IMR-90 (cell line): Measurements from ENCODE around the gene S100B. TPM values are rescaled to one million over a fixed set of nuclear protein-coding genes. Genes with fewer than 3 reads are reported as not detected.

ENCODE experiments used
- ATAC-seq: fragments of 200-7000 bp; cut with Tn5 transposase; 2 replicates; pipeline ENCODE4 v1.9.1; 2020; ENCODE audit warnings: low read depth, mild to moderate bottlenecking, moderate library complexity
- BruUV-seq: library from RNA; stranded (reverse); fragments of 400-500 nt; replicated peaks from 2 replicates; lab custom pipeline; 2021; lab: Mats Ljungman, UMichigan
- CTCF ChIA-PET: fragments of 300-600 bp; formaldehyde crosslinking; extraction: SDS; loops from one replicate; lab custom pipeline; 2021; ENCODE audit warnings: antibody characterized with exemption; lab: Yijun Ruan, JAX
- POLR2A ChIA-PET: fragments of 300-600 bp; sonication (Branson Sonifier 250); formaldehyde crosslinking; loops from one replicate; lab custom pipeline; 2022; ENCODE audit warnings: antibody characterized with exemption; ENCODE audit not compliant: unreplicated experiment; lab: Charles Lee
- DNase-seq: peaks from one replicate; pipeline ENCODE4 v3.0.0; 2013
- H2AFZ ChIP-seq: replicated peaks from 2 replicates; pipeline ENCODE3; 2013; ENCODE audit warnings: low read length, mild to moderate bottlenecking; ENCODE audit not compliant: poor library complexity
- H2AK5ac ChIP-seq: 2 replicates; pipeline ENCODE4 v1.6.1; 2013; ENCODE audit warnings: low read depth, low read length, inconsistent platforms
- H2AK9ac ChIP-seq: replicated peaks from 2 replicates; pipeline ENCODE3; 2013; ENCODE audit warnings: mild to moderate bottlenecking, low read depth, low read length, moderate library complexity; ENCODE audit not compliant: poor library complexity
- H2BK120ac ChIP-seq: 2 replicates; pipeline ENCODE4 v1.6.1; 2013; ENCODE audit warnings: low read depth, low read length, inconsistent platforms
- H2BK15ac ChIP-seq: 3 replicates; pipeline ENCODE4 v1.6.1; 2013; ENCODE audit warnings: low read depth, low read length, inconsistent platforms
- H2BK20ac ChIP-seq: 2 replicates; pipeline ENCODE4 v1.6.1; 2013; ENCODE audit warnings: low read depth, mild to moderate bottlenecking, inconsistent platforms, low read length, moderate library complexity
- H2BK5ac ChIP-seq: 2 replicates; pipeline ENCODE4 v1.6.1; 2013; ENCODE audit warnings: mild to moderate bottlenecking, low read depth, low read length, inconsistent platforms; ENCODE audit not compliant: poor library complexity, severe bottlenecking
- H3K14ac ChIP-seq: replicated peaks from 2 replicates; pipeline ENCODE4 v1.6.1; 2013; ENCODE audit warnings: low read depth, low read length, inconsistent platforms
- H3K18ac ChIP-seq: 2 replicates; pipeline ENCODE4 v1.6.1; 2013; ENCODE audit warnings: low read depth, low read length, control low read depth
- H3K23ac ChIP-seq: 2 replicates; pipeline ENCODE4 v1.6.1; 2013; ENCODE audit warnings: low read depth, low read length, inconsistent platforms
- H3K27ac ChIP-seq: 2 replicates; pipeline ENCODE4 v1.5.1; 2013; ENCODE audit warnings: mild to moderate bottlenecking, control low read depth, low read length; ENCODE audit not compliant: insufficient read depth
- H3K27me3 ChIP-seq: 2 replicates; pipeline ENCODE4 v1.6.1; 2013; ENCODE audit warnings: low read length; ENCODE audit not compliant: control insufficient read depth, insufficient read depth
- H3K36me3 ChIP-seq: 2 replicates; pipeline ENCODE4 v1.6.1; 2013; ENCODE audit warnings: low read length, mixed read lengths; ENCODE audit not compliant: control insufficient read depth, insufficient read depth
- H3K4ac ChIP-seq: 2 replicates; pipeline ENCODE4 v1.6.1; 2013; ENCODE audit warnings: low read depth, low read length, inconsistent platforms
- H3K4me1 ChIP-seq: 2 replicates; pipeline ENCODE4 v1.6.1; 2013; ENCODE audit warnings: low read length, mixed read lengths; ENCODE audit not compliant: control insufficient read depth, insufficient read depth
- H3K4me2 ChIP-seq: 2 replicates; pipeline ENCODE4 v1.6.1; 2013; ENCODE audit warnings: low read depth, mild to moderate bottlenecking, control low read depth, low read length, moderate library complexity
- H3K4me3 ChIP-seq: 2 replicates; pipeline ENCODE4 v1.5.1; 2013; ENCODE audit warnings: low read depth, mild to moderate bottlenecking, control low read depth, low read length, moderate library complexity; ENCODE audit not compliant: insufficient read depth
- H3K56ac ChIP-seq: 2 replicates; pipeline ENCODE4 v1.6.1; 2013; ENCODE audit warnings: low read length, inconsistent platforms; ENCODE audit not compliant: insufficient read depth; ENCODE audit errors: extremely low read depth
- H3K79me1 ChIP-seq, 2 experiments: 2 replicates each; pipeline ENCODE4 v1.6.1; 2013; ENCODE audit warnings: low read length in 2 of 2, inconsistent platforms in 1 of 2, low read depth in 1 of 2
- H3K9ac ChIP-seq: 2 replicates; pipeline ENCODE4 v1.6.1; 2013; ENCODE audit warnings: low read depth, low read length, control low read depth
- H3K9me1 ChIP-seq: 2 replicates; pipeline ENCODE4 v1.6.1; 2013; ENCODE audit warnings: low read length, inconsistent platforms; ENCODE audit not compliant: insufficient read depth
- H3K9me3 ChIP-seq: 2 replicates; pipeline ENCODE4 v1.6.1; 2013; ENCODE audit warnings: low read length; ENCODE audit not compliant: control insufficient read depth, insufficient read depth
- H4K20me1 ChIP-seq: 2 replicates; pipeline ENCODE4 v1.6.1; 2013; ENCODE audit warnings: low read length, inconsistent platforms; ENCODE audit not compliant: insufficient read depth
- H4K5ac ChIP-seq: 2 replicates; pipeline ENCODE4 v1.6.1; 2013; ENCODE audit warnings: mild to moderate bottlenecking, low read depth, low read length, control low read depth
- H4K8ac ChIP-seq, 2 experiments: 2 replicates each; pipeline ENCODE4 v1.6.1; 2013; ENCODE audit warnings: low read depth in 2 of 2, low read length in 2 of 2, control low read depth in 1 of 2, inconsistent platforms in 1 of 2
- H4K91ac ChIP-seq: 2 replicates; pipeline ENCODE4 v1.6.1; 2013; ENCODE audit warnings: low read depth, low read length, inconsistent platforms; ENCODE audit not compliant: insufficient read depth
- MAZ ChIP-seq: IDR thresholded peaks from 2 replicates; pipeline ENCODE4 v1.6.1; 2012; ENCODE audit warnings: low read depth, mild to moderate bottlenecking, low read length, improper control_type of control experiment, moderate library complexity, borderline replicate concordance
- SMC3 ChIP-seq: fragments of 150-350 bp; IDR thresholded peaks from 2 replicates; pipeline ENCODE4 v1.6.1; 2016; ENCODE audit warnings: low read depth, mild to moderate bottlenecking, antibody characterized with exemption, low read length, moderate library complexity
- WGBS, 2 experiments: methylation state at CpG; one replicate each; pipeline versions ENCODE4 v1.1.5 to v1.1.7; 2013; ENCODE audit warnings: missing lambda C conversion rate in 2 of 2; ENCODE audit not compliant: insufficient read length in 1 of 2; ENCODE audit errors: extremely low coverage in 2 of 2; 5-methylcytosine and 5-hydroxymethylcytosine counted together
- dilution Hi-C: fragments of 300-500 bp; cut with HindIII; formaldehyde crosslinking; loops from one replicate; pipeline ENCODE4 v1.14.3; 2018; ENCODE audit warnings: low sequenced_read_pairs; ENCODE audit not compliant: unreplicated experiment
- in situ Hi-C: fragments of 300-500 bp; cut with MboI; formaldehyde crosslinking; loops from 3 replicates; pipeline ENCODE4 v1.14.3; 2019; ENCODE audit warnings: low sequenced_read_pairs, inconsistent platforms, mixed read lengths
- intact Hi-C: fragments of 100-400 bp; cut with micrococcal nuclease; formaldehyde crosslinking; loops from 2 replicates; pipeline ENCODE4 v1.10.0; 2022
- polyA plus RNA-seq, 3 experiments: library from polyadenylated mRNA; depleted of rRNA; stranded (reverse); fragments of >200 nt; gene quantifications; 2 replicates each; pipeline ENCODE4 v1.2.3, GENCODE V29; 2012; ENCODE audit warnings: low replicate concordance in 1 of 3
- total RNA-seq: library from RNA; depleted of rRNA; stranded (reverse); fragments of >200 nt; gene quantifications from 2 replicates; pipeline ENCODE4 v1.2.3, GENCODE V29; 2012

S100B gene
- total and polyA plus RNA-seq, 2 of the 4 experiments (the other 2 are of a cell fraction), result 0.18 to 0.26 TPM

DNA sequence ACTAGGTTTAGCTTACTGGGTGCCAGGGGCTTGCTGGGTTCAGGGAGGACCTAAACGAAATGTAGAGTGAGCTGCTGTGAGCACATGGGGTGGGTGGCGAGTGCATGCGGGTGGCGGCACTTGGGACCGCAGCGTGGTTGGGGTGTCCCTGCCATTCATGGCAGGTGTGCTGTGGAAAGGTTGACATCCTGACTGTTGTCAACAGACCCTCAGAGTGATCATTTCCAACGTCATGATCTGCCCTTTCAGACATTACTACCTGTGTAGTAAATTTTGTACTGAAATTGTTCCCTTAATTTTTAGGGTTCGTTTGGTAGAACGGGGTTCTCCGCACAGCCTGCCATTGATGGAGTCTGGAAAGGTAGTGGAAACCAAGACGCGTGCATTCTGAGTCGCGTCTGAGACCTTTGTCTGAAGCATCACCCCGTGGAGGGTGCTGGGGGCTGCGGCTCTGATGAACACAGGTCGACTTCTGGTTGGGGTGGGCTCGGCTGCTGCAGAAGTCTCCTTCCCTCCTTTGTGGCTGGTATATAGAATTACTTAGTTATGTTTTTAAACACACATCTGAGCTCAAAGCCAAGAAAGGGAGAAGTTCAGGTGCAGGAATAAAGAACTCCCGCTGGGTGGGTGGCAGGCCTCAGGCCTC lies 43.3 kb downstream of the S100B start:
- Histone ChIP-seq H2AFZ (no peak overlapping the region), H2AK9ac (no peak overlapping the region), H2BK15ac (no peak overlapping the region), H3K4ac (no peak overlapping the region), H3K9me1 (peaks cover 9% of the 10 kb centered on the region; the same call in 1 of the 2 replicates), H3K9me3 (no peaks in the 10 kb centered on the region), H4K5ac (no peak overlapping the region), H4K91ac (no peak overlapping the region), H3K56ac (no peak overlapping the region), H4K8ac (no peak overlapping the region), H3K79me1 (no peaks in the 10 kb centered on the region), H3K27ac (no peak overlapping the region), H2BK20ac (no peak overlapping the region), H3K36me3 (peaks cover 73% of the 10 kb centered on the region), H3K18ac (no peak overlapping the region), H3K14ac (no peak overlapping the region), H2BK120ac (no peak overlapping the region), H4K20me1 (no peaks in the 10 kb centered on the region), H3K4me1 (no peaks in the 10 kb centered on the region), H3K9ac (no peak overlapping the region), H2BK5ac (no peak overlapping the region), H3K4me3 (no peak overlapping the region), H3K27me3 (no peaks in the 10 kb centered on the region), H2AK5ac (no peak overlapping the region), H3K23ac (no peak overlapping the region), H3K4me2 (no peak overlapping the region)
- 89% methylated on average over 10 of the region's 19 CpGs; no CpG with 5 or more reads in 1 of the 2 experiments for WGBS, 2 experiments
- no TSS peak for BruUV-seq
- dilution Hi-C loops, result no loop called here
- POLR2A ChIA-PET, result no interaction called here
- ATAC-seq (no peak), DNase-seq (no peak)
- TF ChIP-seq SMC3, result no peak
- TF ChIP-seq MAZ, result no peak
- in situ Hi-C loops, result no loop called here
- CTCF ChIA-PET, result no interaction called here
- intact Hi-C loops, result no loop called here
